Stimulated activated CD4-positive, alpha-beta T cell treated with anti-CD3 and anti-CD28 coated beads, Interleukin-1b, Interleukin-23, amount 100 ng/mL, for 4 hours (primary cell): Measurements from ENCODE around the gene PLCD4.

Source experiments
- DNase-seq, 2 donors: peaks; one replicate each; pipeline ENCODE4 v3.0.0-alpha.2; 2020; ENCODE audit warnings: low read depth in 2 of 2

Gene PLCD4

DNA sequence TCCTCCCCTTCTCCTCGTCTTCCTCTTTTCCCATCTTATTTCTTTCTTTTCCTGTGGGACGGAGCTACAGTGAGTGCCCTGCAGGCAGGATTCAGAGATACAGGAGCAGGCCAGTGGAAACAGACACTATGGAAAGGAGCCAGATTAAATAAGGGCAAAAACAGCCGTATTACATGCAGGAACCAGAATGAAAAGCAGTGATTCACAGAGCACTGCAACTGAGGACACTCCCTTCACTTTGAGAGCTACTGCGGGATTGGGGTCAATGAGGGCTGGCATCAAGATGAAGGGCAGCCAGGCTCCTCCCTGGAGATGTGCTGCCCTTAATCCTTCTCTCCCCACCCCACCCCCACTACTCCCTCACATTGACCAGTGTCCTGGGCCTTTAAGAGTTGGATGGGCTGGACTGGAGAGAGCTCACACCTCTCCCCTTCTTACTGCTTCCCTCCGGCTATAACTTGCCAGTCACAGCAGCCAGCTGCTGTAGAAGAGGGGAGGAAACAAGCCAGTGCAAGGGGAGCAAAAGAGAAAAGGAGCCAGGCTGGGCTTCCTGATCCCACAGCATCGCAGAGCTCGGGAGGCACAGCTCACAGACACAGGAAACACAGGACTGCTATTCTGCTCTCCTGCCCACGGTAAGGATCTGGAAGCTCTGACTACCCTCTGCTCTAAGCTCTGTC, at the start of gene PLCD4:
Gene PLCD4, plus strand, starts transcription at position 464 of the 680 bp plus-strand sequence. CDS start 7,841 bp downstream, outside the sequence.
- DNase-seq = no peak

DNA sequence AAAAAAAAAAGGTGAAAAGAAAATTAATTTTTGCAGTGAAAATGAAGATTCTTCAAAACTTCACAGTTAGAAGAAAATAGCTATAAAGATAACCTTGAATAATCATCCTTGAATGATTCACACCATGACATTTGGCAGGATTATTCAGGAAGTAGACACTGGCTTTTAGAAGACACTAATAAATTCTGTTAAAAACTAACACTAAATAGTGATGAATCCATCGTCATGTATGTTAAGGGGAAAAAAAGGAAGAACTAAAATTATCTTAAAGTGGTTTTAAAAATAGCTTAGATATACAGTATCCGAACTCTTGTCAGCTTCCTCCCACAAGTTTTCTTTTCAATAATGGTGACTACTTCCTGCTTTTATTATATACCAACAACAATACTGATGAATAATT, 49.8 kb upstream of the PLCD4 start:
- no peak for DNase-seq

DNA sequence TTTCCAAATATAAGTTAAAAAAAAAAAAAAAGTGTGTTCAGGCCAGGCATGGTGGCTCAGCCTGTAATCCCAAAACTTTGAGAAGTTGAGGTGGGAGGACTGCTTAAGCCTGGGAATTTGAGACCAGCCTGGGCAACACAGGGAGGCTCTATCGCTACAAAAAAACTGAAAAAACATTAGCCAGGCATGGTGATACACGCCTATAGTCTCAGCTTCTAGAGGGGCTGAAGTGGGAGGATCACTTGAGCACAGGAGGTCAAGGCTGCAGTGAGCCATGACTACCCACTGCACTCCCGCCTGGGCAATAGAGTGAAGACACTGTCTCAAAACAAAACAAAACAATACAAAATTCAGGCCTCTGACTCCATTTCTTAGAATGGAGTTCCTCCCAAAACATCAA, 48.7 kb upstream of the PLCD4 start:
- DNase-seq = no peak

DNA sequence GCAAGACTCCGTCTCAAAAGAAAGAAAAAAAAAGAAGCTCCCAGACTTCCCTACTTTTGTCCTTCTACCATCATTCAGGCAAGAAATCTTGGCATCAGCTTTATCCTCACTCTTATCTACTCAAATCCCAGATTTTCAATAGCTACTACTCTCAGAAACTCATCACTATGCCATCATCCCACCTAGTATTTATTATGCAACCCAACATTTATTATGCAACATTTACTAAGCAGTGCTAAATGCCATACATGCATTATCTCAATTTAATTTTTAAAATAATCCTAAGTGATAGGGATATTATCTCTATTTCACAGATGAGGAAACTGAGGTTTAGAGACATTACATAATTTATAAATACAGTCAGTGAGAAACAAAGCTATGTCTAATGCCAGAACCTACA, 43.6 kb upstream of the PLCD4 start:
- DNase-seq = no peak

DNA sequence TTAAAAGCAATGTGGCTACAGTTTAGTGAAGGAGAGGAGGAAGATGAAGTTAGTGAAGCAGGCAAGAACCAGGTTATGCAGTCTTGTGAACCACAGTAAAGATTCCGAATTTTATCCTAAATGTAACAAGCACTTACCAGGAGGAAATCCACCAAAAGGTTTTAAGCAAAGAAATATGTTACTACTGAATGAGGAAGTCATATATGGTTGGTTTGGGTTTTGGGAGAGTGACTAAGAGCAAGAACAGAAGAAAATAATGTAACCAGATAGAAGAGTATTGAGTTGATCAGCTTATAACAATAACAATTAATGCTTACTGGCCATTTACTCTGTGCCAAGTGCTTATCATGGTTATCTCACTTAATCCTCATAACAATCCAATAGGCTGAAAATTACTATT, 41.4 kb upstream of the PLCD4 start:
- no peak for DNase-seq

DNA sequence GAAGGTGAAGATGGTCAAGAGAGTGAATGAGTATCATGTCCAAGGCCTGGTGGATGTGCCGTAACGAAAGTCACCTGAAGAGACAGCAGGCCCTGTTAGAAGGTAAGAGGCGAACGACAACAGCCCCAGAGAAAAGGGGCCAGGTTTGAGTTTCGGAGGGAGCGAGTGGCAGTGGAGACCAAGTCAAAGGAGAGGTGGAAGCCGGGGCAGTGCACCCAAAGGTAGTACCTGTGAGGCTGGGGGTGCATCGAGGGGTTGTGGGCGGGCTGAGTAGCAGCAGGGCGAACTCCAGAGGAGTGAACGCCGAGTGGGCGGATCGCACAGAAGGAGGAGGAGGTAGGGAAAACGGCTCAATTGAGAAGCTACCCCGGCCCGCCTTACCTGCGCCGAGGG, 39.9 kb upstream of the PLCD4 start:
- peak; percentile 55 to 61 for DNase-seq

DNA sequence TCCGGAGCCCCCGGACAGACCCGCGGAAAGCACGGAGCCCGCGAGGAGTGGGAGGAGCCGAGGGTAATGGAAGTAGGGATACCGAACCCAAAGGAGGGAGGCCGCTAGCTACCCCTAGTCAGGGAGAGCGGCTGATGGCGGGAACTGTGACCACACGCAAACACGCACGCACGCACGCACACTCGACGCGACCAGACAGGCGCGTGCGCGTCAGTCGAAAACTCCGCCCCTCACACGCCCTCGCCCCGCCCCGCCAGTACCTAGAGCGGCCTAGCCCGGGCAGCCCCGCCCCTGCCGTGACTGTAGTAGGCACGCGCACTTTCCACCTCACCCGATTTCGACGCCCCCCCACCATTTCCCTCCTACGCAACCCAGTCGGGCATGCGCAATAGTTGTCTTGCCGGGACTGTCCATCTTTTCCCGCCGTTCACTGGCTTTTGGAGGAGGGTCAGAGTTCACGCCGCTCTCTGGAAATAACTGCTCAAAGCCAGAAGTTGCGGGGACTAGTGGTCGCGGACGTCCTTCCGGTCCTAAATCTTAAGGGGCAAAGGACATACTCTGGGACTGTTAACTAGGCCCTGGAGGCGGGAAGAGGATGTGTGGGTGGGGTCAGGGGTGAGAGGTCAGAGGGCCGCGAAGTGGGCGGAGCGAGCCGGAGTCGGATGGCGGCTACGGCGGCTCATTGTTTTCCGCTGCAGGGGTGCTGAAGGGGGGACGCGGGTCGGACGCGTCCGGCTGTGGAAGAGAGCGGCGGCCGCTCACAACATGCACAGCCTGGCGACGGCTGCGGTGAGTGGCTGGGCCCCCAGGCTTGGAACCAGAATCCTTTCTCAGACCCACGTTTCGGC, 39.3 kb upstream of the PLCD4 start, which contains the start of the genes CNOT9 and USP37:
Gene CNOT9, plus strand, starts transcription at position 650 of the 848 bp plus-strand sequence. Its CDS starts 116 bp downstream, at position 766.
Gene USP37, minus strand, starts transcription at position 162 of the 848 bp plus-strand sequence. CDS start 9,698 bp downstream, outside the sequence.
- DNase-seq = peak; percentile 100

DNA sequence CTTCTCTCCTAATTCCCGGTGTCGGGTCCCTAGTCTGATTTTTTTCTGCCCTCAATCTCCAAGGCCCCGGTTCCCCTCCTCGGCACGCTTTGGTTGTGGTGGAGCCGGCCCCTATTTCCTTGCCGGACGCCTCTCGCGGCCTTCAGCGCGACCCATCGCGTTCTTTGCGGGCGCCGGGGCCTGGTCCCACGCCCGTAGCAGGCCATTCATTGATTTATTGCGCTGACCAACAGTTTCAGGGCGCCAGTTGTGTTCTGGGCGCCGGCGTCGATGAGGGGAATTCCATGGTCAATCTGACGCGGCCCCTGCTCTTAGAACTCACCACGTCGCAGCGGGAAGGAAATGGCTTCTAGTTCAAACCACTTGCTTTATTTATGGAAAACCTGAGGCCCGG, 38.7 kb upstream of the PLCD4 start:
- peak; percentile 36 to 46 for DNase-seq

DNA sequence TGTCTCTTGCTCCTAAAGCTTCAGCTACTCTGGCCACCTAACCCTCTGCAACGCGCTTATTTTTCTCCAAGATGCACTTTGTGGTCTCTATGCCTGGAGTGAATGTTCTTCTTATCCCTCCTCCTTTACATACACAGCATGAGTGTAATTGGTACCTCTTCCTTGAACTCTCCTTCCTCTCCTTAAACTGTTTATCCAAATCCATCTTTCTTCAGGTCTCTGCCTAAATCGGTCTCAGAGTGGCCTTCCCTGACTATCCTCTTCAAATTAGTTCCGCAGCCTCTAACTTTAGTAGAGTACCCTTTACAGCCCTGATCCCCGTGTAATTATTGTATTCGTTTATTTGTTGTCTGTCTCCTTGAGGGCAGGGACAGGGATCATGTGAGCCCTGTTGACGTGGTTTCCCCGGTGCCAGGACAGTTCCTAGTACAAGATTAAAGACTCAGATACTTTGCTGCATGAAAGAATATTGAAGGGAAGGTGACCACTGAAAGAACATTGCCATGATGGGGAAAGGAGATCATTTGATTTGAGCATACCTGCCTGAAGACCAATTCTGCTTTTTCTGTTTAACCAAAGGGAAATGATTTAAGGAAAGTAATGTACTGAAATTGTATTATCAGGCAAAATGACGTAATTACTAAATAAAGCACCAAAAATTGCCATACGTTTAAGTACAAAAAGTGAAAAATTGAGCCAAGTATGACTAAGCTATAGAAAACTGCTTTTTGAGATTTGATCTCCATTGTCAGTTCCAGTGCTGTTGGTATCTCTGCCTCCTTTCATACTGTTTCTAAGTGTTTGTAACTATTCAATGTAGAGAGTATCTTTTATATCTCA, 37.8 kb upstream of the PLCD4 start:
- no peak for DNase-seq

DNA sequence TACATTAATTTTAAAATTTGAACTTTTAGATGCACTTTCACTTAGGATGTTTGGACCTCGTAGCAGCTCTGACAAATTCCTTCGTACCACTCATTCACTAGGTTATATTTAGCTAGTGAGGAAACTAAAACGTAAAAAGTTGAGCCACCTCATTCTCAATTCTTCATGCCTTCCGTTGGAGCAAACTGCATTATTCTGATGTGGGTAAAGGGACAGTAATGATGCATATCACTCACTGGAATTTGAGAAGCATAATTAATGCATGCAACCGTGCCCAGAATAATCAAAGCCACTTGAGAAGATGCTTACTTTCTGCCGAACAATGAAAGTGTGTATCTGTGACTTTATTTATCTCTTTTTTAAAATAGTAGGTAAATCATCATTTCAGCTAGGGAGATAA, 36.8 kb upstream of the PLCD4 start:
- no peak for DNase-seq

DNA sequence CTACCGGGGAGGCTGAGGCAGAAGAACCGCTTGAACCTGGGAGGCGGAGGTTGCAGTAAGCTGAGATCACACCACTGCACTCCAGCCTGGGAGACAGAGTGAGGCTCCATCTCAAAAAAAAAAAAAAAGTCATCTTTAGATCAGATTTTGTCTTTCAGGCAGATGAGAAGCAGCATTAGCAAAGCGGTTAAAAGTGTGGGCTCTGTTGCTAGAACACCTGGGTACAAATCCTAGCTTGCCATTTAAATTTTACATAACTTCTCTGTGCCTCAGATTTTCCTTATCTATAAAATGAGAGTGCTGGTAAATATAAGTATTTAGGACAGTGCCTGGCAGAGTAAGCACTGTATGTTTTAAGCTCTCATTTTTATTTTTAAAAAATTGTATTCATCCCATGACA, 30.8 kb upstream of the PLCD4 start:
- no peak for DNase-seq

DNA sequence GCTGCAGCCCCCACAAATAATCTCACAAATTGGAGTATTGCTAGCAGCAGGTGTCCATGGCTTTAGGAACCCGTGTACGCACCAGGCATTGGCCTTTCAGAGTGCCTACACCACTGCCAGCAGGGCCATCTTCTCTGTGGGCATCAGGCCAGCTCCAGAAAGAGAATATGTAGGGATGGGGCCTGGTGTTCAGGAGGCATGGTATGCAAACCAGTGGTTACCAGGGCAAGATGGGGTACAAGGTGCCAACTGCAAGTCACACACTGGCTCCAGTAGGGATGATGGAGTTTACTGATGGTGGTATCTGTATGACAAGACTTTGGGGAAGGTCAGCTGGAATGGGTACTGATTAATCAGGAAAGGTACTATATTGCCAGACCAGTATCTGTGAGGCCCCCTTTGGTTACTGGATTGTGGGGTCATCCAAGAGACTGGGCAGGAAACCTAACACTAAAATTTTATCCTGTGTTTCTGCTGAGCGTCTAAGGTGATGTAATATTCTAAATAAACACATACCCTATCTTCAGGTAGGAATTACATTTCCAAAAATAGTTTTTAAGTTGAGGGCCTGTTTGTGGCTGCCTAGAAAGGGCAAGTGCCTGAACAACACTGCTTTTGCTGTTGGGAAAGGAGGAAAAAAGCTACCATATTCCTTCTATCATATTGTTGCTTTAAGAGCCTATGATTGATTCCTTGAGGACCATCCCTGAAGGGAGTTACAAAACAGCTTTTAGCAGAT, 30.0 kb upstream of the PLCD4 start:
- DNase-seq = no peak

DNA sequence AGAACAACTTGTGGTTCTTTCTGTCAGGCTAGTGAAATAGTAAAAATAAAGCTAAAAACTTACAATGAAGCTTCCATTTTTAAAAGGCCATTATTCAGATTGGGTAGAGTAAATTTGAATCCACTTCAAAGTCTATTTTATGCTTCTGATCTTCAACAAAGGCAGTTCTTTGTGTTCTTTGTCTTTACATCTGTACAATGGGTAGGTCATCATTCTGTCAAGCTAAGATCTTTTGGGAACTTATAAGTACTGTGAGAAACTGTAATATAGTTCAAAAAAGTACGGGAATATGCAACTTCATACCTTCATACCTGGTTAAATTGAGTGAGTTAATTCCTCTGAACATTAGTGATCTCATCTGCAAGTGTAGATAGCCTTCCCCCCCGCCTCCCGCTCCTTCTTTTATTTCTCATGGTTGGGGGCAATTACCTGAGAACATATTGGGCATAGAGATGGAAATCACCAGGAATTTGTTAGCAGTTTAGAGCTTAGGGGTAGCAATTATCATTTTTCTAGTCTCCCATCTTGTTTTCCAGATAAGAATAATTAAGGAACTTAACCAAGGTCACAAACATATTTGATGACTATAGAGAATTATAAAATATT, 29.3 kb upstream of the PLCD4 start:
- DNase-seq = no peak

DNA sequence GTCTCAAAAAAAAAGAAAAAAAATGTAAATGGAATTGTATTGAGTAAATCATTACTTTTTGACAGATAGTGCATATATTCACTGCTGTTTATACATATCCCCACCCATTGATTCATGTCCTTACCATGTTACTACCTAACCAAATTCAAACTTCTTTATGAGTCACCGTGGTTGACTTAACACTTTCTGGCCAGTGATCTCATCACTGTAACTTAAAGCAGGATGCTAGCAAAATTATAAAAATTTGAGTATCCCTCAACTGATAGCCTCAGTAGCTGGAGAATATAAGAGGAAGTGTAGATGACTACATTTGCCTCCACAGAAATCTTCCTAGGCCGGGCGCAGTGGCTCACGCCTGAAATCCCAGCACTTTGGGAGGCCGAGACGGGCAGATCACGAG, 25.6 kb upstream of the PLCD4 start:
- no peak for DNase-seq

DNA sequence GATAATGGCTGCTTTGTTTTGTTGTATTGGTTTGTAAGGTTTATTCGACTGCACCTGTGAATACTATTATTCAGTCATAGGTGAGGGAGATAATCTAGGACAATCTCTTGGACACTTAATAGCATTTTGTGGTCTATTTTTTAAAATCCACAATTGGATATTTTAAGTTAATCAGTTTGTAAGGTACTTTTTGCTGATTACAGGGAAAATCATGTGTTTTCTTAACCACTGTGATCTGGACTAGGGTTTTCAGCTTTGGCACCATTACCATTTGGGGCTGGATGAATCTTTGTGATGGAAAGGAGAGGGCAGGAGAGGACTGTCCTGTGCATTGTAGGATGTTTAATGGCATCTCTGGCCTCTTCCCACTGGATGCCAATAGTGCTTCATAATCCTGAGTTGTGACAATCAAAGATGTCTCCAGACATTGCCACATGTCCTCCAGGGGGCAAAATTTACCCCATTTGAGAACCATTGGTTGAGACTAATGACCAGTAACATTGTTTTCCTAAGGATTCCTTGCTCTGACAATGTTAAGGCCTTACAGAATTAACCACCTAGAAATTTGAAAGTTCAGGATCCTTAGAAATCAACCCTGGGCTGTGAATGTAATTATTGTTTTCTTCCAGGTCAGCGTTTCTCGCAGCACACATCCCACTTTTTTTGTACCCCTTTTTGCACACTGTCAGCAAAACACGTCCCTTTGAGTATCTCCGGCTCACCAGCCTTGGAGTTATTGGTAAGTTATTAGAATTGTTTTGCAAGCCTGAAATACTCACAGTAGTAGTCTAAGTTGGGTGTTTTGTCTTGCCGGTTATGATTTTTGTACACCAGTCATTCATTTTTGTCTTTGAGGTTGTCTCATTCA, 23.5 kb upstream of the PLCD4 start:
- DNase-seq = no peak

DNA sequence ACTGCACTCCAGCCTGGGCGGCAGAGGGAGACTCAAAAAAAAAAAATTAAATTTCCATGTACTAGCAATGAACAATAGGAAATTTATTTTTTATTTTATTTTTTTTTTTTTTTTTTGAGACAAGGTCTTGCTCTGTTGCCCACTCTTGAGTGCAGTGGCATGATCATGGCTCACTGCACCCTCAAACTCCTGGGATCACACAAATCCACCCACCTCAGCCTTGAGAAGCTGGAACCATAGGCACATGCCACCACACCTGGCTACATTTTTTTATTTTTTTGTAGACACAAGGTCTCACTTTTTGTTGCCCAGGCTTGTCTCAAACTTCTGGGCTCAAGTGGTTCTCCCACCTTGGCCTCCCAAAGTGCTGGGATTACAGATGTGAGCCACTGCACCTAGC, 22.2 kb upstream of the PLCD4 start:
- DNase-seq = no peak

DNA sequence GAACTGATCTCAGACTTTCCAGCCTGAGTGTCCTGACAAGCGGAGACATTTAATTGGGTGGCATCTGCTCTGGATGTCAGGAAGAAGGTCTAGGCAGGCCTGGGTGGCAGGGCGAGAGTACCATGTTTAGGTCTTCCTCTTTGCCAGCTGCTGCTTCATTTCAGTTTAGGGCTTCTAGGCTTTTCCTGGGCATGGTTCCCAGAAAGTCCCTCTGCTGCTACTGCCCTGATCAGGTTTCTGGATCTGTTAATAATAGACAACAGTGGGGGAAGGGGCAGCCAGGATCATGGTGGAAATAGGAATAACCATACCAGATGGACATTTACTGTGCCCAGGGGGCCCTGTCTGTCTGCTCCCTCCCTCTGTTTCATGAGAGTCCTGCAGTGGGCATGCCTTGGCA, 2.3 kb upstream of the PLCD4 start:
- no peak for DNase-seq

DNA sequence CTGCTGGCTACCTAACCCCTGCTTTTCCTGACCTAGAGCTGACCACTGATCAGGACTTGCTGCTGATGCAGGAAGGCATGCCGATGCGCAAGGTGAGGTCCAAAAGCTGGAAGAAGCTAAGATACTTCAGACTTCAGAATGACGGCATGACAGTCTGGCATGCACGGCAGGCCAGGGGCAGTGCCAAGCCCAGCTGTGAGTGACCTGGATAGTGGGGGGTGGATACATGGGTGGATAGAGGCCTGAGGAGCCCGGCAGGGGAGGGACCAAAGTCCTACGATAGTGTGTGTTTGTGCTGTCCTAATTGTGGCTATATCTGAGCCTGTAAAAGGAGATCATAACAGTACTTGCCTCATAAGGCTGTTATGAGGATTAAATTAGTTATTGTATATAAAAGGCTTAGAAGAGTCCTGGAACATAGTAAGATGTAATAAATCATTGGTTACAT, 8.2 kb downstream of the PLCD4 start:
- DNase-seq = no peak

DNA sequence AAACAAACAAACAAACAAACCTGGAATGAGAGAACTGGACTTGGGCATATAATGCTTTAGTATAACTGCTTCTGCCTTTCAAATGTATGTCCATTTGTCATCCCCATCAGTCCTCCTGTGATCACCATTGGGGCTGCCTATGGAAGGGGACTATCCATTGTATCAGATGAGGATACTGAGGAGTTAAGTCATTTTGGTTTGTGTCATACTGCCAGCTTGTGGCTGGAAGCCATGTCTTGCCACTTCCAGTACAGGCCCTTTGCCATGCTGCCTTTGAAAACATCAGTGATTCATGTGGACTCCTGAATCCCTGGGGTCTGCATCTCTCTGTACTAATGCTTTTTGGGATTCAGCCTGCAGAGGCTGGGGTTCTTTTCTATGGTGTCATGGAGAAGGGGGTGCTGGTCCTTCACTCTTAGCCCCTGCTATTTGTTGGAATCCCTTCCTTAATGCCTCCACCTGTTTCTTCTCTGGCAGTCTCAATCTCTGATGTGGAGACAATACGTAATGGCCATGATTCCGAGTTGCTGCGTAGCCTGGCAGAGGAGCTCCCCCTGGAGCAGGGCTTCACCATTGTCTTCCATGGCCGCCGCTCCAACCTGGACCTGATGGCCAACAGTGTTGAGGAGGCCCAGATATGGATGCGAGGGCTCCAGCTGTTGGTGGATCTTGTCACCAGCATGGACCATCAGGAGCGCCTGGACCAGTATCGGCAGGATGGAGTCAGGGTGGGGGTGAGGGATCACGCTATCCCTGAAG, 10.6 kb downstream of the PLCD4 start:
- no peak for DNase-seq
